H7 (cell line): Measurements from ENCODE around the gene CEACAM18. TPM values are rescaled to one million over a fixed set of nuclear protein-coding genes. Genes with fewer than 3 reads are reported as not detected.

Source experiments
- DNase-seq: peaks from one replicate; pipeline ENCODE4 v3.0.0; 2012
- H3K27me3 ChIP-seq: 2 replicates; pipeline ENCODE4 v1.6.0; 2011; ENCODE audit warnings: mild to moderate bottlenecking, low read length; ENCODE audit not compliant: control insufficient read depth, insufficient read depth
- H3K36me3 ChIP-seq: replicated peaks from 2 replicates; pipeline ENCODE4 v1.5.1; 2011; ENCODE audit warnings: low read length; ENCODE audit not compliant: control insufficient read depth, insufficient read depth
- H3K4me3 ChIP-seq: 2 replicates; pipeline ENCODE4 v1.5.1; 2011; ENCODE audit warnings: low read depth, mild to moderate bottlenecking, control low read depth, low read length, moderate library complexity; ENCODE audit not compliant: insufficient read depth
- total RNA-seq: library from RNA; depleted of rRNA; stranded (reverse); fragments of >200 nt; shearing (Covaris generic); gene quantifications from 2 replicates; pipeline ENCODE4 v1.2.3, GENCODE V29; 2014

CEACAM18 gene
- total RNA-seq, 1 experiment from 2014 or later = not detected

- Histone ChIP-seq H3K27me3 (no peaks in the 10 kb centered on the region; the same call in 1 of the 2 replicates), H3K4me3 (no peak overlapping the region), H3K36me3 (no peaks in the 10 kb centered on the region)
- no peak for DNase-seq
Measured at GRCh38 chr19:51469629-51470028, 8.7 kb upstream of the CEACAM18 start.

GRCh38 chr19:51470966-51471365 lies 7.4 kb upstream of the CEACAM18 start:
- no peaks in the 10 kb centered on the region for H3K36me3 ChIP-seq
- no peaks in the 10 kb centered on the region; the same call in 1 of the 2 replicates for H3K27me3 ChIP-seq
- no peak for DNase-seq
- no peak overlapping the region for H3K4me3 ChIP-seq

DNA sequence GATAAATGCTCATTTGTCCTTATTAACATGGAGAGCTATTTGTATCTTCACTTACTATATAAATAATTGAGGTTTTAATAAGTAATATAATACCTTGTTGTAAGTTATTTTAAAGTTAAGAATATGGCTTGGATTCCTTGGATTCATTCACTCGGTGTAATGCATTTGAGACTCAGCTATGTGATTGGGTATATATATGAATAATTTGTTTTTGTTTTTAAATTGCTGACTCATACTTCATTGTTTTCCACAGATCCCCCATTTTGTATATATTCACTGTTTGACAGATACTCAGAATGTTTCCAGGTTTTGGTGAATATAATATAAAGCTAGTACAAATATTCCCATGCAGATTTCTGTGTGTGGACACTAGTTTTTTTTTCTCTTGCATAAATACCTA lies 6.8 kb upstream of the CEACAM18 start:
- no peak for DNase-seq
- Histone ChIP-seq H3K27me3 (no peaks in the 10 kb centered on the region; the same call in 1 of the 2 replicates), H3K36me3 (no peaks in the 10 kb centered on the region), H3K4me3 (no peak overlapping the region)

GRCh38 chr19:51472607-51473006 lies 5.7 kb upstream of the CEACAM18 start:
- no peak for DNase-seq
- H3K4me3 ChIP-seq = no peak overlapping the region
- H3K27me3 ChIP-seq = no peaks in the 10 kb centered on the region; the same call in 1 of the 2 replicates
- no peaks in the 10 kb centered on the region for H3K36me3 ChIP-seq

DNA sequence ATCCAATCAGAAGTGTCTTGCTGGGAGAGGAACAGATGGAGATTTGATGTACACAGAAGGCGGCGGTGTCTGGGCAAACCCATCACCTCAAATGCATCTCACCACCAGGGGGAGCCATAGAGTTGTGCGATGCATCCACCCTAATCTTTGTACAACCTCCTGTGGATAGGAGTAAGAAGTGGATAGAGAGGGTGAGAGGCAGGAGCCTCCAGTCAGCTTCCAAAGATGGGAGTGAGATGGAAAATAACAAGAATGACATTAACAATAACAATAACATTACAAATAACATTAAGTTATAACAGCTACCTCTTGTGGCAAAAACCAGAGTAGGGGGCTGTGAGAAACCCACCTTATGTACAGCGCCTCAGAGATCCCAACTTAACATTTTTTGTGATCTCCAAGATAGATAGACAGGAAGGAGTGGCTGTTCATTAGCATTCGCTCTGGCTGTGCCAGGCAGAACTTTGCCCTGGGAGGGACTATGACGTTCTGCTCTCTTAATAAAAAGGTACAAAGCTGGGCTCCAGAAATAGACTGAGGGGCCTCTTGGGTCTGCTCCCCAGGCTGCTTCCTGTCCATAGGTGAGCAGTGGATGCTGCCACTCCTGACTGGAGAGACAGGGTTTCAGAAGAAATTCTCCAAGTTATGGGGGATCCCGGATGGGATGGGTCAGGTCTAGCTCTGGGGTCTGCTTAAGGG lies 5.2 kb upstream of the CEACAM18 start:
- no peaks in the 10 kb centered on the region; the same call in 1 of the 2 replicates for H3K27me3 ChIP-seq
- H3K36me3 ChIP-seq = no peaks in the 10 kb centered on the region
- H3K4me3 ChIP-seq = no peak overlapping the region
- DNase-seq = peak; percentile 82

DNA sequence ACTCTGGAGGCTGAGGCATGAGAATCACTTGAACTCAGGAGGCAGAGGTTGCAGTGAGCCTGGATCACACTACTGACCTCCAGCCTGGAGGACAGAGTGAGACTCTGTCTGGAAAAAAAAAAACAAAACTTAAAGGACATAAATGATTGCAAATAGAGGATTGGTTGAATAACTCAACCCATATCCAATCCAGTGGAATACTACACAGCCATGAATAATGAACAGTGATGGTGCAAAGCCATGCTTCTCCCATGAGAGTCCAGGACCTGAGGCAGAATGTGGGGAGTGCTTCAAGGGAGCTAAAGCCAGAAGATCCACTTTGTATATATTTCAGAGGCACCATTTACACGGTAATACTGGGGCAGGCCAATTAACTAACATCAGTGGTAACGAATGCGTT lies 2.2 kb upstream of the CEACAM18 start:
- H3K27me3 ChIP-seq = no peaks in the 10 kb centered on the region; the same call in 1 of the 2 replicates
- H3K36me3 ChIP-seq = no peaks in the 10 kb centered on the region
- H3K4me3 ChIP-seq = no peak overlapping the region

DNA sequence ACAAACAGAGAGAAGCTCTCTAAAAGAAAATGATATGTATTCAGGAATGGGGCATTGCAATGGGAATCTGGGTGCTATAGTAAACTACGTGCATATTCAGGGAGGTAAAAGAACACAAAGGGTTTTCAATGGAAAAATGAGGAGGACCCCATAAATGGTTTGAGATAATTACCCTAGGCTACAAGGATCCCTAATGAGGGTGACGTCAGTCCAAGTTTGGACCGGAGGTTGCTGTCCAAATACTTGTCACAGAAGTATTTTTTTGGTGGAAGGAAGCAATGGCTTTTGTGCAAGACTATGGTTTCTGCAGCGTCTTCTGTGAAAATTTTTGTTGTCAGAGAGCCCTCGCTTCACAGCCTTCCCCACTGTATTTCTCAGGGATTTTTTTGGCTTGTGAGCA lies 995 bp upstream of the CEACAM18 start:
- Histone ChIP-seq H3K36me3 (no peaks in the 10 kb centered on the region), H3K27me3 (no peaks in the 10 kb centered on the region; the same call in 1 of the 2 replicates), H3K4me3 (no peak overlapping the region)
- no peak for DNase-seq

More for the DNA sequence above, 2.2 kb upstream of the CEACAM18 start:
- no peak for DNase-seq

DNA sequence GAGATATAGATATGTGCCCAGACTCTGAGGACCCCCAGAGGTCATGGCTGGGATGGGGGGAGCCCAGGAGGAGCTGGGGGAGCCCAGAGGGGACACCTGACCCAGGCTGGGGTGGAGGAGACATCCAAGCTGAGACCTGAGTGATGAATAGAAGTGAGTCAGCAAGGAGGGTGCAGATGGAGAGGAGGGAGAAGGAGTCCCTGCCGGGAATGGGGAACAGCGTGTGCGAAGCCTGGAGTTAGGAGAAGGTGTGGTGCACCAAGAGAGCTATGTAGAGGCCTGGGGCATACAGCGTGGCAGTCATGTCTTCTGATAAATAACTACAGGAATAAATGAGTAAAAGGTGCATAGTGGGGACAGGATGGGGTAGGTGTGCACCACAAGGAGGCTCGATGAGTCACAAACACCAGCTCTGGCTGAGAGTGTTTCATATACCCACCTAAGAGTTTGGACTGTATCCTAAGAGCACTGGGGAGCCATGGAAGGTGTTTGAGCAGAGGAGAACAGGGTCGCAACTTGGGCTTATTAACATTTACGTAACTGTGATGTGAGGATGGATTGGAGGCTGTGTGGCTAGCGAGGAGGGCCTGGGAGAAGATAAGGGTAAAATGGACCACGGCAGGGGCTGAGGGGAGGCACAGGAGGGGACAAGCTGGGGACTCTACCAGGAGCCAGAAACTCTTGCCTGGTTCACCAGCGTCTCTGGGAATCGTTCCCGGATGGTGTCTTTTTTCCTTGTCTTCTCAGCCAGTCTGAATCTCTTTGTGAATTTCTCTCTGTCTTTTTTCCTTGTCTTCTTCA lies 1.4 kb downstream of the CEACAM18 start:
- no peak for DNase-seq
- no peaks in the 10 kb centered on the region; the same call in 1 of the 2 replicates for H3K27me3 ChIP-seq
- H3K4me3 ChIP-seq = no peak overlapping the region
- H3K36me3 ChIP-seq = no peaks in the 10 kb centered on the region

DNA sequence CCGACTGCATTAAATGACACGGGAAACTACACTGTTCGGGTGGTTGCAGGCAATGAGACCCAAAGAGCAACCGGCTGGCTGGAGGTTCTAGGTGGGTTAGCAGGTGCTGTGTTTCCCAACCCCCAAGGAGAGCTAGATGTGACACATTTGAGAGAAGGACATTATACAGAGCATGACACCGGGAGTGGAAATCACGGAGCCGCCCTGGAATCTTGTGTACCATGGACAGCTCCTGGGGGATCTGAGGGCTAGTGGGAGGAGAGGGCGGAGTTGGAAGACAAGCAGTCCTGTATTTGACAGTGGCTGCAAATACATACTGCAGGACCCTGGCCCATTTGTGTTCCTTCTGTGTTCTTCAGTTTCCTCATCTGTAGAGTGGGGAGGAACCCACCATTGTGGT lies 2.3 kb downstream of the CEACAM18 start:
- DNase-seq = no peak
- H3K4me3 ChIP-seq = no peak overlapping the region
- H3K36me3 ChIP-seq = no peaks in the 10 kb centered on the region
- no peaks in the 10 kb centered on the region for H3K27me3 ChIP-seq

- no peaks in the 10 kb centered on the region for H3K36me3 ChIP-seq
- H3K4me3 ChIP-seq = no peak overlapping the region
- DNase-seq = no peak
Measured at GRCh38 chr19:51485960-51486660, 7.8 kb downstream of the CEACAM18 start.

DNA sequence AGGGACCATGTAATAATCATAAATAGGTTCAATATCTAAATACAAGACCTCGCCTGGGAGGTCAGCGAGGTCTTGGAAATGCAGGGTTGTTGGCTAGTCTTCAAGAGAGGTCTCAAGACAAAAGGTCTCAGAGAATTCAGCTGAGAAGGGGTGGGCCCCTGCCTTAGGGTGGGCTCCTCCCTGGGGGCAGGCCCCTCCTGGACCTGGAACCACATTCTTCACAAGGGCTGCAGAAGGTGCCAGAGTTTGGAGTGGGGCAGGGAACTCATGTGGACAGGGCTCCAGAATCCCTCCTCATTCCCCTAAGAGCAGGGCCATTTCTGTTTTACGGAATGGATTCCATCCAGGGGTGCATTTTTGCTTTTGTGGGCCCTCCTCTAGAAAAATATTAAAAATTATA lies 10.2 kb downstream of the CEACAM18 start:
- no peak overlapping the region for H3K4me3 ChIP-seq
- H3K27me3 ChIP-seq = no peaks in the 10 kb centered on the region
- no peaks in the 10 kb centered on the region for H3K36me3 ChIP-seq
- DNase-seq = no peak

More at GRCh38 chr19:51485960-51486660, 7.8 kb downstream of the CEACAM18 start:
- H3K27me3 ChIP-seq = no peaks in the 10 kb centered on the region

- no peak for DNase-seq
- Histone ChIP-seq H3K36me3 (no peaks in the 10 kb centered on the region), H3K4me3 (no peak overlapping the region), H3K27me3 (no peaks in the 10 kb centered on the region)
Measured at GRCh38 chr19:51489113-51489512, 10.8 kb downstream of the CEACAM18 start.

DNA sequence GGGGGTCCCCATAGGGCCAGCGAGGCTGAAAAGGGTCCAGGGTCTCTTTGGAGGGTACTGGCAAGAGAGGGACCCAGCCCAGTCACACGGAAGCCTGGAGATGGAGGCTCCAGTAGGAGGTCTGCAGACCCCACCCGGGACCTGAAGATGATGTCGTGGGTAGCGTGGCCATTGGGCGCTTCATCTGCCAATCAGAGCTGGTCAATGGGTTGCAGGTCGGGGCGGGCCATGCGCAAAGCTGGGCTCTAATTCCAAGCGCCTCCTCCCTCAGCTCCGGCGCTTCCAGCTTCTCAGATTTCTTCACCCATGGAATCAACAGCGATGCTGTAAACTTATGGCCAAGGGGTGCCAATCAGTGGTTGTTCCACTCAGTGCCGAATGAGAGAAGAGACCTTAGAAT lies 12.3 kb downstream of the CEACAM18 start:
- no peak for DNase-seq
- H3K27me3 ChIP-seq = no peaks in the 10 kb centered on the region

DNA sequence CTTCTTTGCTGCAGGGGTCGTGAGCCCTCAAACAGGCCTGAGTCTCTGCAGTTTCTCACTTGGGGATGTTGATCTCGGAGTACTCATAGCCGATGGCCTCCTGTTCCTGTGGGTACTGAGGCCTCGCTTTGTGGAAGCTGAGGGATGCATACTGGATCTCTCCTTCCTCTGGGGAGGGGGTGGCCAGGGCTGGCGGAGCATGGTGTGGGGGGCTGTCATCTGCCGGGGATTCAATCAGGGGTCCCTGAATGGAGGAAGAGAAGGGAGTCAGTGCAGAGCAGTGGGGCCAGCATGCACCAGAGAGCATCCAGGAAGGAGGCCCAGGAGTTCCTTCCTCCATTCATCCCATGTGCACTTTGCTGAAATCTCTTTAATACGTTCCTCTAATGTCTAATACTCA lies 13.2 kb downstream of the CEACAM18 start:
- no peak overlapping the region for H3K4me3 ChIP-seq
- H3K36me3 ChIP-seq = no peaks in the 10 kb centered on the region
- no peaks in the 10 kb centered on the region for H3K27me3 ChIP-seq
- DNase-seq = no peak

More for the DNA sequence above, 12.3 kb downstream of the CEACAM18 start:
- no peaks in the 10 kb centered on the region for H3K36me3 ChIP-seq
- H3K4me3 ChIP-seq = no peak overlapping the region
